Stimulated activated CD4-positive, alpha-beta T cell treated with anti-CD3 and anti-CD28 coated beads, Interleukin-12 subunit alpha, Interleukin-12 subunit beta, amount 100 ng/mL, for 48 hours (primary cell): ENCODE data around the gene SLC22A3.

Experiments
- DNase-seq, 3 donors: peaks; one replicate each; pipeline ENCODE4 v3.0.0-alpha.2; 2020; ENCODE audit warnings: low read depth in 2 of 3, low spot score in 1 of 3

SLC22A3 gene

DNA sequence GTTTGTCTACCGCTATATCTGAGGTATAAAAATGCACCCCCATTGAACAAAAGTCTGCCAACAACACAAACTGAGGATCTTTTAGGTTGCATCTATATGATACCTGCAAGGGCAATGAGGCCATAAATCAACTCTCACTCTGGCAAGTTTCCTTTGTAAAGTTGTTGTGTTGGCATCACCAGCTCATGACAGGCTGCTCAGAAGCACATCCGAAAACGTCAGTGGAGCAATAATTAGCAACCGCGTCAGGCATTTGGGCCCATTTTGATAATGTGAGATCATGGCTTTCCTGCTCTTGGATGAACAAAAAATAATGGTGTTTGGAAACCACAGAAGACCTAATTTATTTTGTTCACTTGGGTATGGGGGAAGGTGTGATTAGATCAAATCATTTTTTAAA lies 12.0 kb upstream of the SLC22A3 start:
- DNase-seq = no peak

DNA sequence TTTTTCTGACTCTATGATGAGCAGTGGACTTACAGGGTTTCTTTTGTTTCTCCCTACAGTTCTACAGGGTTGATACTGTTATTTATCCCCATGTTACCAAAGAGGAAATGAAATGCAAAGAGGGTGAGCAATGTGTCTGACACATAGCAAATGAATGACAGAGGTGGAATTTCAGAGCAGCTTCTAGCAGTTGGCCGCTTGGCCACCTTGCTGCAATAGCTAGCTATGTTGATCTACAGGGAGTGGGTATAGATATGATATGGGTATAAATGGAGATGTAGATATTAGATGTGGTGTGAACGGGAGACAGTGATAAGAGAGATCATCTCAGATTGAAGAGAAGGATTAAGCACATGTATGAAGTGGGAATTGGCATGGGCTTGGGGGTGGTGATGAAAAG lies 10.9 kb upstream of the SLC22A3 start:
- DNase-seq = no peak

DNA sequence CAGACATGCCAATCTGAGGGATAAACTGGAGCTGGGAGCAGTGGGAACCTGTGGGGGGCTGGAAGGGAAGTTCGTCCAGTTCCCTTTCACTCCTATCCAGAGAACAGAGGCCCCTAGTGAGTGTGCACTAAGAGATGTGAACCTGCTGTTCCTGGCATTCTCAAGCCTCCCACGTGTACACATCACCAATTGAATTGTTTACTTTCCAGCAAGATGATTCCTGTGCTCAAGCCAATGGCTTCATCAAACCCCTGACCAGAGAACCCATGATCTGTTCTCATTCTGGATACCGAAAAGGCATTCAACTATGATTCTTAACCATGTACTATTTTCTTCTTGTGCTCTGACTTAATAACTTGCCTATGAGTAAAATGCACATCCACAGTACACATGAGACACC lies 10.2 kb upstream of the SLC22A3 start:
- no peak for DNase-seq

DNA sequence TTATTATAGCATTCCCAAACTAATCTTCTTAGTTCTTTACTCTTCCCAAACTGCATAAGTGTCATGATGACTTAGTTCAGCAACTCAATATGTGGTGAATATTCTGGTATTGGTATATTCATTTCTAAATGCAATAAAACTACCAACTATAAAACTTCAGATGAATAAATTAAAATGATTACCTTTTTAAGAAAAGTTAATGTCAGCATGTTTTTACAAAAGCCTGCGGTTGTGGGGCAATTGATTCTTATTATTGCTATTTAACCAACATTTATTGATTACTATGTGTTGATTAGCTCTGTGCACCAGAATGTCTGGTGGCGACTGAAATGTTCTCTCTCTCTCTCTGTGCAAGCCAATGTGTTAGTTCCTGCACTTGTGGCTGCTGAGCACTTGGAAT lies 5.0 kb upstream of the SLC22A3 start:
- no peak for DNase-seq

DNA sequence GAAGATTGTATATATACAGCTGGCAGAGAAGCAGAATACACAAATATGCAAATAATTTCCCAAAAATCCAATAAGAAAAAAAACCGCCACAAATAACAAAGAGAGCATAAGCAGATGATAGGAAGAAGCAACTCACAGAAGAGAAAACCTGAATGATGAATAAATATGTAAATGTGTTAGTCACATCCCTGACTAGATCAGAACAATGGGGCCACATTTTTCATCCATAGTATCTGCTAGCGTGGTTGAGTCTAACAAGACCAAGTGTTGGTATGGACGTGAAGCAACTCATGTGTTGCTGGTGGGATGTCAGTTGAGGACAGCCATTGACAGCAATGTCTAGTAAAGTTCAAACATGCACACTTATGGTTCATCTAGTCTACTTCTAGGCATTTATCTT lies 3.9 kb upstream of the SLC22A3 start:
- no peak for DNase-seq

DNA sequence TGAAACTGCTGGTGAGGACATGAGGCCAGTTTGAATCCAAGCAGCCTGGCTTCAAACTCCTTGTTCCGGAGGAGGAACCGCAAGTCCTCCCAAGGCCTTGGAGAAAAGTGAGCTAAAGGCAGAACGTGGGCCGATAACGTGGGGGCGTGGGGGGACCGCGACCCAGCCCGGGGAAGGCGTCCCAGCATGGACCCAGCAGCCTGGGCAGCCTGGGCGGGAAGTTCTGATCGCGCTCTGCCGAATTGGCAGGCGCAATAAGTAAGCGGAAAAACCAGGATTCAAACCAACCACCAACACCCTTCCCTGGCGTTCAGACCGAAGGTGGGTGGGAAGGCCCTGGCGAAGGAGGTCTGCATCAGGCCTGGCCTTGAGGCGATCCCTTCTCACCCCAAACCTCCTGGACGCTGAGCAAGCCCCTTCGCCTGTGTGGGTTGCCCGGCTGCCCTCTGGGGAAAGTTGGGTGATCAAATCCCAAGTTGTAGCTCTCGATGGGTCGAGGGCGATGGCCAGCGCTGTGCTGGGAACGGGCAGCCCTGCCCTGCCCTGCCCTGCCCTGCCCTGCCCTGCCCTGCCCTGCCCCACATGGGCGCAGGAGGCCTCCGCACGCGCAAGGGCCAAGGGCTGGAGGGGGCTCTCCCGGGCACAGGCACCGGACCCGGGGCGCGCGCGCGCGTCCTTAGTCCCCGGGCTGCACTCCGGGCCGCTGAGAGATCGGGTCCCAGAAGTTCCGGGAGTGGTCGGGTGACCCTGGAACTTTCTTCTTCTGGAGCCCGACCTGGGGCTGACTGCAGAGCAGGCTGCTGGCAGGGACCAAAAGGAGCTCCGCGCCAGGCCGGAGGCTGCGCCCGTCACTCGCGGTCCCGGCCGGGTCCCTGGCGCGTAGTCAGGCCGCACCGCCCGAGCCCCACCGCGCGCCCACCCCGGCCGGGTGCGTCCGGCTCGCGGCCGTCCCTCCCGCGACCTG lies 637 bp upstream of the SLC22A3 start:
- DNase-seq = no peak

DNA sequence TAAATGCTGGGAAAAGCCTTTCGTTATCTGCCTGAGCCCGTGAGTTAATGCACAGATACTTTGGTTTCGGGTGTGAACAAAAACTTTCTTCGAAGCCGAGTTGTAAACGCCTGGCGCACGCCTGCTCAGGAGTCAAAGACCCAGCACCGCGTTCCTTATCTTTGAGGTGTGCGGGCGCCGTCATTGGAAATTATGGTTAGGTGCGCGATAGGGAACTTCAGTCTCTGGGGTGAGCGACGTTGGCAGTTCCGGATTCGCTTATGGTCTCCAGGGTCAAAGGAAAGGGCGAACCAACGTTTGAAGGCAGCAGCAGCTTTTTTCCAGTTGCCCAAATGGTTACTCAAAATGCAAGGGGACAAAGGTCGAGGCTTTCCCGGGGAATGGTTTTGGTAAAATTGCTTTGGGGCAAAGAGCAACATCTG lies 853 bp downstream of the SLC22A3 start:
- DNase-seq = no peak

DNA sequence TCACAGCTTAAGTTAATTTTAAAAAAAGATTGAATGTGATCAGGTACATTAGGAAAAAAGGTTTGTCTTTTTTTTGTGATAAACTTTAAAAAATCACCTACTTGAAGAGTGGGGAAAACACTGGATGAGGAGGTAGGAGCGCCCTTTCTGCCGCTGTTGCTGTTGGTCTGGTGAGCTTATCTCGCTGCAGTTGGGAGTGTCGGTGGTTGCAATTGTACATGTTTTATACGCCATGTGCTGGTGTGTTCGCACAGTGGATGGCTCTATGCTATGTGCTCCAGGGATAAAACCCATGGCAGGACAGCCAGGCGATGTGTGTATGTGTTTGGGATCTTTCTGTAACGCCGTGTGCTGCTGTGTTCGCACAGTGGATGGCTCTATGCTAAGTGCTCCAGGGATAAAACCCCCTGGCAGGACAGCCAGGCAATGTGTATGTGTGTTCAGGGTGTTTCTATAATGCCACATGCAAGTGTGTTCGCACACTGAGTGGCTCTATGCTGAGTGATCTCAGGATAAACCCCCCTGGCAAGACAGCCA lies 1.7 kb downstream of the SLC22A3 start:
- DNase-seq = no peak

DNA sequence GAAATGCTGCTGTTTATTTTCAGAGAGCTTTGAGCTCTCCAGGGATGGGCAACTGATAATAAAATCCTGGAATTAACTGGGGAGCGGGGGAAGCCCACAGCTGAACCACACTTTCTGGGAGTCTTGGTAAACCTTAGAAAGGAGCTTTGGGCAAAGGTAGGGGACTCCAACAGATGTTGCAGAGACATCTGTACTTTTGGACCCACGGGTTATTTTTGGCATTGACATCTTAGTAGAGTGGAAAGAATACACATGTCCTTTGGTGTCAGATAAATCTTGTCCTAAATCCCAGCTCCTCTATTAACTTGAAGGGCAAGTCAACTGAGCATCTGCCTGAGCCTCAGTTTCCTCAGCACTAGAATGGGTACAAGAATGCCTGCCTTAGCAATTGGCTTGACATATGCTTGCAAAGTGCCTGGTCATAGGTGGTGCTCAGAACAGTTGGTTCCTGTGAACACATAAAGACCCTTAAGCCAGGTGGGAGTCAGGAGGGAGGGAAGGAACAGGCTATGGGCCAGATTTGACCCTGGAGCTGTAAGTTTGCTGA lies 5.8 kb downstream of the SLC22A3 start:
- DNase-seq = no peak

DNA sequence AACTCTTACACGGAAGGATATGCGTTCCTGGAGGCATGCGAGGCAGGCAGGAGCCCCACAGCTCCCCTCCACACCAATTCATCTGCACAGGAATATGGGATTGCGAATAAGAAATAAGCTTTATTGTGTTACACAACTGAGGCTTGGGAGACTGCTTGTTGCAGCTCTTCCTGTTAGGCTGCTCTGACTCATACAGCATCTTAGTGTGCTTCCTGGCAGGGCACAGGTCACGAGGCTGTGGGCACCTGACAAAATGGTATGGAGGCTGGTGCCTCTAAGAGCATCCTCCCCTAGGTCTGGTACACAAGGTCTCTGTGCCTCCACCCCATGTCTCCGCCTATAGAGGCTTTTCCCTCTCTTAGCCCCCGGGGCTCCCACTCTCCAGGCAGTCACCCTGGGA lies 6.8 kb downstream of the SLC22A3 start:
- no peak for DNase-seq

DNA sequence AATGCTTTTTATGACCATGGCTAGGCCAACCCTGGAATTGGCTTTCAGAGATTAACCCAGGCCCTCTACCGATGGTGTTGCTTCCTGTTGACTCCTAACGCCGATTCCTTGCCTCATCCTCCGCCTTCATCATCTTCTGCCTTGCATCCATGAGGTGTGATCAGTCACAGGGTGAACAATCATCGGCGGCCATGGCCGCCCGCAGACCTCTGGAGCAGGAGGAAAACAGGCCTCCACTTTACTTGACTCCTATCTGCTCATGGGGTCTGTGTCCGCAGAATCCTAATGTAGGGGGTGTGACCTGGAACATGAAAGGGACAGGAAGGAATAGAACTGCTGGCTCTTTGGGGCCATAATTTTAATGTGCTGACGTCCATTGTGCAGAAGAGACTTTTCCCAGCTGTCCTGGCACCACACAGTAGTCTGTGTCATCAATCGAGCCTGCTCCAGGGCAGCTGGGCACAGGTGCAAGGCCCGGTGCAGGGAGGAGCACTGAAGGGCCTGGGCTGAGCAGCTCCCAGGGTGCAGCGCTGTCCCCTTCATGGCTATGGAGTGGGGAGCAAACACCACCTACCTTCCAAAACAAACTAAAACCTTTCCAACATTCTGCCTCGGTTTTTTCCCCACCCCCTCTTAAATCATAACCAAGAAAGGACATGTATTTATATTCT lies 8.0 kb downstream of the SLC22A3 start:
- no peak for DNase-seq

DNA sequence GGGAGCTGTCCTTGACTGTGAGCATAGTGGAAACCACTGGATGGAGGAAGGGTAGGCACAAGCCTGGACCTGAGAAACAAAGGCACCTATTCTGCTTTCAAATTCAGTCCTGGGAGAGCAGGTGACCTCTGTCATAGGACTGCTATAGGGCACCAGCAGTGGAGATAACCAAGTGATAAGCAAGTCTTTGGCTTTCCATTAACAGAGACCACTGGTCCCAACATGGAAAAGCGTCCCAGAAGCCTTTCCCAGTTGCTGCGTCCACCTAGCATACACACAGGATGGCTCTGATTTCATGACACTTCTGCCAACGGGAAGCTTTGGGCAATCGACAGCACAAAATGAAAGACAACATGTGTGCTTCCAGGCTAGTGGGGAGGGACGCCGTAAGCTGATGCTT lies 8.9 kb downstream of the SLC22A3 start:
- no peak for DNase-seq

DNA sequence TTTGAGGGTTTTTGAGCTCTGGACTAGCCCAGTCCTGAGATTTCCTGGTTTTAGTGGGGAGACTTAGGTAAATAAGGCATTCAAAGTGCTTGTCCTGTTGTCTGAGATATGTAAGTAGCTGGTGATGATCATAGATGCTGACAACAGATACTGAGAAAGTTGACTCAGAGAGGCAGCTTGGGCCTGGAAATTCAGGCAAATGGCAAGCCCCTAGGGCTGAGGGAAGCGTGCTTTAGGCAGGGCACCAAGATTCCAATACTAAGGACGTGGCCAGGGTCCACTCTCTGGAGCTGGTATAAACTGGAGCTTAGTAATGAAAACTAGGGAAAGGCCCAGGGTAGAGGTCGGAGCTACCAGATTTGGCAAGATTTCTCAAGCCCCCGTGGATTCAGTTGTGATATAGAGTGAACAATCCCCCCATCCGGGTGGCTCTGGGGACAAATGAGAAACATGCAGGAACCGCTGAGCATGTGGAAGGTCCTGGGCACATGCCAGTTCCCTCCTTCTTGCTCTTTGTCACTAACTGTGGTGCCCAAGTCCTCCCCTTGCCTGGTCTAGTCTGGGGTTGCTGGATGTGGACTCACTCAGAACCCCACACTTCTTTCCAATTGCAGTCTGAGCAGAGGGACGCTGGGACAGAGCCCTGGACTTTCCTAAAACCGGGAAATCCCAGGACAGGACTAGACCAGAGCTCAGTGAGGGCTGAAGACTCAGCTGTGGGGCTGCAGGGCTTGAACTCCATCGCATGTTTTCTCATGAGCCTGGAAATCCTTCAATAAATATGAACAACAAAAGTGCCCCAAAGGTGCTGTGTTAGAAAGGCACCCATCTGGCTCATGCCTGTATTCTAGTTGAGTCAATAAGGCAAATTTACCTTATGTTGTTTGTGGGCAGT lies 10.3 kb downstream of the SLC22A3 start:
- DNase-seq = no peak

DNA sequence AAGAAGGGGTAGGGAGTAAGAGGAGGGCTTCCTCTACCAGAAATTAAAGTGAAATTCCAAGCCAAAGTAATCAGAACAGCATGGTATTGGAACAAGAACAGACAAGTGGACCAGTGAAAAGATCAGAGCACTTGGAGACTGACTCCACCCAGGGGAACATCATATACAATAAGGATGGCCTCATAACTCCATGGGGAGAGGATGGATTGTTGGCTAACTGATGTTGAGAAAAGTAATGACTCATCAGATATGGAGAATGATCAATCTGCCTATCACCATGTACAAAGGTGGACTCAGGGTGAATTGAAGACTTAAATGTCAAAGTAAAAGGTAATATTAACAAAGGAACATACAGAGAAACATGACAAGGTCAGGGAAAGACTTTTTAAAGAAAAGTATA lies 12.8 kb downstream of the SLC22A3 start:
- no peak for DNase-seq

DNA sequence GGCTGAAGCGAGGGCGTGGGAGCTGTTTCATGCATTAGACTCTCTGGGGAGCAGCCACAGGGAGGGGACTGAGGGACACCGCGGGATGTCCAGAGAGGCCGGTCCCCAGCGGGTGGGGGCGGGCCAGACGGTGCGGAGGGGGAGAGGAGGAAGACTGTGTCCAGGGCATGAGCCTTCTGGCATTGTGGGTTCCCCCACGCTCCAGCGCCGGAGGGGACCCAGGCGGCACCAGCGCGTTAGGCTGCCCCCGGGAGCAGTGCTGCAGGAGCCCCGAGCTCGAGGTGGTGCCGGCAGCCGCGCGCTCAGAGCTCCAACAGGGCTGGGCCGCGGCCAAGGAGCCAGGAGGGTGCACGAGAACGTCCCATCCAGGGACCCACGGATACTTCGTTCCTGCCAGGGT lies 14.4 kb downstream of the SLC22A3 start:
- no peak for DNase-seq

DNA sequence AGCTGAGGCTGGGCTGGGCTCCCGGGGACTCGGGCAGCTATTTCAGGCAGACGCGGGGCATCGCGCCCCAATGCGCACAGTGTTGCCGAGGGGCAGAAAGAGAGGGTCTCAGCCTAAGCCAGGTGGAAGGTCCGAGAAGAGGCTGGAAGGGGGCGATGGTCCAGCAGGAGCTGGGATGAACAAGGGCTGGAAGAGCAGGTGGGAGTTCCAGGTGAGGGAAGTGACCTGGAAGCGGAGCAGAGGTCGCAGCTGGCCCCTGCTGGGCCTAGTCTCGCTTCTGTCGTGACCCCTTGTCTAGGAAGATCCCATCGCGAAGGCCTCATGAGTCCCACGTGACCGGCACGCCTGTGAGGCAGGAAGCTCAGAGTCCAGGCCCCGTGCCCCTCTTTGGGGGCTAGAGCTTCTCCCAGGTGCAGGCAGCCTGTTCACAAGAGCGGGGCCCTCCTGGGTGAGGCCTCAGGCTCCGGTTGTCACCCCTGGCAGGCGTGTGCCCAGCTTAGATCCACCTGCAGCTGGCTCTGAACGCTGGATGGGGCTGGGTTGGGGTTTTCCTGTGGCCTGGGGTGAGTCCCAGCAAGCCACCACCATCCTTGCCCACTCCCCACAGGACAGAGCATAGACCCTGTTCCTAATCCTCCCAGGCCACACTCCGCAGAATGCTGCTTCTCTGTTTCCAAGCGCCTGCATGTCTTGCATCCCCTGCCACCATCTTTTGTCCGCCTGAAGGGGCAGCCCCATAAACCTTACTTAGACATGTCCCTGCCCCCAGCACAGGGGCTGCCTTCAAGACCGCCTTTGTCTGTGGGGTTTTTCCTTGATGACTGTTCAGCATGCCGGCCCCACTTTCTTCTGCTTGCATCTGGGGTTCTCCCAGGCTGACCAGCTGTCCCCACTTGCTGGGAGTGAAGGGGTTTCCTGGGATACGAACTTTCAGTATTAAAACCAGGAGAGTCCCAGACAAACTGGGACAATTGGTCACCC lies 15.1 kb downstream of the SLC22A3 start:
- no peak for DNase-seq

DNA sequence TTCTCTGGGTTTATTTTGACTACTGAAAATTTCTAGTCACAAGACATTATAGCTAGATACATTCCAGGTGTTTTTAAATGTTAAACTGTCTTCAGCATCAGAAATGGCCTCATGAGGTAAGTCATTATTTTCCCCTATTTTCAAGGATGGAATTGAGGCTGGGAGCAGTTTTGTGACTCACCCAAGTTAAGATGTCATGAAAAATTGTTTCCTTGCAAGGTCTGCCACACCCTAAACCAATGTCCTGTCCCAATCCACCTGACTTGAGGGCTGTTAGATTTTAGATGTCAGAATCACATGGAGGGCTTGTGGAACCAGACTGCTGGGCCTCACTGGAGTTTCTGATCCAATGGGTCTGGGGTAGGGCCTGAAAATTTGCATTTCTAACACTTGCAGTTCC lies 16.9 kb downstream of the SLC22A3 start:
- DNase-seq = no peak

DNA sequence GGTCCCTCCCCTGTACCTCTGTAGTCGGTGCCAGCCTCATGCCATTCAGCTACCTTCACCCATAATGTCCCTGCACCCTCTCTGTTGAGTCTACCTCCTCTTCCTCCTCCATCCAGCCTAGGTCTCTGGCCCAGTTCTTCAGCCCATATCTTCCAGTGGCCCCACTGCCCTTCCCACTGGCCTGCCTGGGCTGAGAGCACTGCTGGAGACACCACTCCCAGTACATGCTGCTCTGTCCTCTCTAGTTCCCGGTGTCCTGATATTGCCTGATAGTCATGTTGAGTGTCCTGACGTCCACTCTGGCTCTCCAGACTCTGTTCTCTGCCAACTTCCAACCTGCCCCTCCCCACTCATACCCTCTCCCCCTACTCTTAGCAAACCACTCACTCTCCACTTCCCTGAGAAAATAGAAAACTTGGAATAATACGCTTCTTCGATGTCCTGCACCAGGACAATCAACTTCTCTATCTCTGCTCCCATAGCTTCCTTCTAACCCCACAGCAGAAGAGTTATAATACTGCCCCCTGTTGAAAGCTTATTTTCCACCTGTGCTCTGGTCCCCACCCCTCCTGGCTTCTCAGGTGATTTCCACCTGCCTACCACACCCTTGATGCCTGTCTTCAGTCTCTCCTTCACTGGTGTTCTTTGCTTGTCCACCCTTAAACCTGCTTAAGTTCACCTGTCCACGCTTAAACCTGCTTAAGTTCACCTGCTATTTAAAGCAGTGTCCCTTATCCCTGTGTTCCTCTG lies 19.8 kb downstream of the SLC22A3 start:
- no peak for DNase-seq

DNA sequence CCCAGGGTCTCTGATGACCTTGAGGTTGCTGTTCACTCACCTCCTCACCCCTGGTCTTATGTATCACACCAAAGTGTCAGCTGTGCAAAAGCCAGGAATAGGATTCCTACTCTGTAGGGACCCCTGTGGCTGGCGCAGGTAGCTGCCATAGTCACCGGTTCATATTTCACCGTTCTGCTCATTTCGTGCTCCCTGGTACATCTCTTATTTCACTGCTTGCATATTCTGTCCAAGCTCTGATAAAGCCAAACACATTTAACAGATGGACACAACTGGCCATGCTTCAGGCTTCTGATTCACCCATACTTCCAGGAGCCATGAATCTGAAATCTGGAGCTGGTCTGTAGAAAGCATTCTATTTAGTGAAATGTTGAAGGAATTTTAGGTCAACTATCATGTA lies 20.5 kb downstream of the SLC22A3 start:
- DNase-seq = no peak
